GM13976 (cell line): Measurements from ENCODE around the gene PEX13.

Experiments
- DNase-seq: peaks from one replicate; pipeline ENCODE4 v3.0.0; 2012; ENCODE audit warnings: low spot score
- CTCF ChIP-seq: IDR thresholded peaks from 2 replicates; pipeline ENCODE4 v1.5.1; 2012; ENCODE audit warnings: borderline replicate concordance, mild to moderate bottlenecking; ENCODE audit not compliant: insufficient read depth; ENCODE audit errors: extremely low read depth, missing control alignments, control extremely low read depth
- in situ Hi-C: fragments of 300-500 bp; cut with MboI; formaldehyde crosslinking; loops from one replicate; pipeline ENCODE4 v1.12.0; 2022; ENCODE audit warnings: low sequenced_read_pairs, mixed read lengths, inconsistent platforms; ENCODE audit not compliant: unreplicated experiment

Gene PEX13

GRCh38 chr2:61042807-61043206 lies 25.3 kb downstream of the PEX13 start:
- DNase-seq: no peak
- TF ChIP-seq CTCF: no peak
- in situ Hi-C loops: no loop called here

- TF ChIP-seq CTCF: no peak
- DNase-seq: no peak
- in situ Hi-C loops: no loop called here
These were observed 27.1 kb downstream of the PEX13 start for GRCh38 chr2:61044636-61045035.

- TF ChIP-seq CTCF: no peak
- in situ Hi-C loops: no loop called here
- DNase-seq: no peak
These were observed 27.7 kb downstream of the PEX13 start for GRCh38 chr2:61045226-61045625.

GRCh38 chr2:61045999-61046398 lies 28.5 kb downstream of the PEX13 start:
- no peak for TF ChIP-seq CTCF
- no peak for DNase-seq
- in situ Hi-C loops: no loop called here

GRCh38 chr2:61055557-61055956 lies 38.0 kb downstream of the PEX13 start:
- no peak for TF ChIP-seq CTCF
- in situ Hi-C loops: no loop called here
- no peak for DNase-seq

GRCh38 chr2:61057562-61057961 lies 40.0 kb downstream of the PEX13 start:
- TF ChIP-seq CTCF: no peak
- in situ Hi-C loops: no loop called here
- no peak for DNase-seq

- in situ Hi-C loops: no loop called here
- TF ChIP-seq CTCF: no peak
- DNase-seq: no peak
These were observed 41.9 kb downstream of the PEX13 start for GRCh38 chr2:61059382-61059781.
